DND-41 (cell line): ENCODE results near the gene LTBP3.

ENCODE experiments used
- CTCF ChIP-seq: IDR thresholded peaks from 2 replicates; pipeline ENCODE4 v1.5.1; 2012; ENCODE audit warnings: borderline replicate concordance, low read length, moderate library complexity, mild to moderate bottlenecking; ENCODE audit not compliant: poor library complexity, severe bottlenecking; ENCODE audit errors: extremely low read depth
- EZH2 ChIP-seq: IDR thresholded peaks from 3 replicates; pipeline ENCODE4 v1.6.1; 2012; ENCODE audit warnings: borderline replicate concordance, low read depth, mild to moderate bottlenecking, moderate library complexity, low read length, inconsistent platforms; ENCODE audit not compliant: severe bottlenecking

GRCh38 chr11:65591939-65592857, 34.0 kb upstream of the LTBP3 start:
- TF ChIP-seq CTCF: no peak
- no peak for TF ChIP-seq EZH2
